Measurements from ENCODE around the gene ACTL9.
"Not testable (repeated sequence)": the region's sequence is repeated elsewhere in the genome, so short reads cannot be mapped to it uniquely, and the experiment has no call there.

ACTL9 gene

GRCh38 chr19:8724276-8724675 is 25.7 kb upstream of the ACTL9 start:
- Histone ChIP-seq H3K9me3 (ENCODE audit: insufficient read depth, low read depth, low read length) (peaks cover 25% of the 10 kb centered on the region), H4K8ac (ENCODE audit: low read depth, low read length) (no peak overlapping the region), H3K36me3 (ENCODE audit: control insufficient read depth in 1 of 2, insufficient read depth in 2 of 2, low read length in 2 of 2) (no peaks in the 10 kb centered on the region), H3K27me3 (ENCODE audit: insufficient read depth, low read length) (no peaks in the 10 kb centered on the region), H4K12ac (ENCODE audit: low read depth, low read length) (no peak overlapping the region), H2BK120ac (ENCODE audit: insufficient read depth, low read length, poor library complexity) (no peak overlapping the region), H3K79me1 (ENCODE audit: low read length) (no peaks in the 10 kb centered on the region), H2AFZ (ENCODE audit: insufficient read depth, low read length, poor library complexity) (no peak overlapping the region), H3K4ac (ENCODE audit: low read depth, low read length) (no peak overlapping the region), H2AK5ac (ENCODE audit: low read length) (no peak overlapping the region), H3K4me3 (ENCODE audit: low read depth, low read length) (no peak overlapping the region), H3K18ac (ENCODE audit: low read length) (no peak overlapping the region), H2BK5ac (ENCODE audit: low read depth, low read length, poor library complexity) (no peak overlapping the region), H3K23ac (ENCODE audit: low read length) (no peak overlapping the region), H2BK12ac (ENCODE audit: low read length) (no peak overlapping the region), H3K14ac (ENCODE audit: low read length) (no peak overlapping the region), H3K4me2 (ENCODE audit: low read length) (no peak overlapping the region), H4K91ac (ENCODE audit: low read depth, low read length) (no peak overlapping the region), H3K4me1 (ENCODE audit: control insufficient read depth in 1 of 2, insufficient read depth in 2 of 2, low read length in 2 of 2) (no peaks in the 10 kb centered on the region), H3K79me2 (ENCODE audit: control insufficient read depth, insufficient read depth, low read length, poor library complexity) (no peaks in the 10 kb centered on the region), H3K9ac (ENCODE audit: low read length) (no peak overlapping the region), H3K27ac (ENCODE audit: low read depth, low read length) (no peak overlapping the region)
- no peak for DNase-seq
- no CpG with 5 or more reads among the region's 3 CpGs for WGBS (ENCODE audit: extremely low coverage, insufficient coverage, insufficient read length)

GRCh38 chr19:8722032-8722431 is 23.4 kb upstream of the ACTL9 start:
- H3K9ac ChIP-seq (ENCODE audit: low read length) = no peak overlapping the region
- H3K9me3 ChIP-seq (ENCODE audit: insufficient read depth, low read depth, low read length) = peaks cover 18% of the 10 kb centered on the region
- H3K27ac ChIP-seq (ENCODE audit: low read depth, low read length) = no peak overlapping the region
- H3K79me1 ChIP-seq (ENCODE audit: low read length) = no peaks in the 10 kb centered on the region
- H3K14ac ChIP-seq (ENCODE audit: low read length) = no peak overlapping the region
- H3K4ac ChIP-seq (ENCODE audit: low read depth, low read length) = no peak overlapping the region
- H3K4me1 ChIP-seq (ENCODE audit: control insufficient read depth in 1 of 2, insufficient read depth in 2 of 2, low read length in 2 of 2) = no peaks in the 10 kb centered on the region
- no peak for DNase-seq
- no peak overlapping the region for H2AK5ac ChIP-seq (ENCODE audit: low read length)
- no peaks in the 10 kb centered on the region for H3K79me2 ChIP-seq (ENCODE audit: control insufficient read depth, insufficient read depth, low read length, poor library complexity)
- no peak overlapping the region for H2BK120ac ChIP-seq (ENCODE audit: insufficient read depth, low read length, poor library complexity)
- no peak overlapping the region for H3K4me3 ChIP-seq (ENCODE audit: low read depth, low read length)
- H4K91ac ChIP-seq (ENCODE audit: low read depth, low read length) = no peak overlapping the region
- H3K27me3 ChIP-seq (ENCODE audit: insufficient read depth, low read length) = no peaks in the 10 kb centered on the region
- H3K4me2 ChIP-seq (ENCODE audit: low read length) = no peak overlapping the region
- no CpG with 5 or more reads among the region's 2 CpGs for WGBS (ENCODE audit: extremely low coverage, insufficient coverage, insufficient read length)
- no peak overlapping the region for H3K23ac ChIP-seq (ENCODE audit: low read length)
- H4K8ac ChIP-seq (ENCODE audit: low read depth, low read length) = no peak overlapping the region
- H2AFZ ChIP-seq (ENCODE audit: insufficient read depth, low read length, poor library complexity) = no peak overlapping the region
- H3K18ac ChIP-seq (ENCODE audit: low read length) = no peak overlapping the region
- no peaks in the 10 kb centered on the region for H3K36me3 ChIP-seq (ENCODE audit: control insufficient read depth in 1 of 2, insufficient read depth in 2 of 2, low read length in 2 of 2)
- no peak overlapping the region for H2BK12ac ChIP-seq (ENCODE audit: low read length)
- no peak overlapping the region for H2BK5ac ChIP-seq (ENCODE audit: low read depth, low read length, poor library complexity)
- no peak overlapping the region for H4K12ac ChIP-seq (ENCODE audit: low read depth, low read length)

GRCh38 chr19:8721334-8721733 is 22.7 kb upstream of the ACTL9 start, which contains the start of gene OR2Z1:
Gene OR2Z1 (plus strand): TSS chr19:8721634. CDS start chr19:8731029, 9,395 bp downstream.
- H4K12ac ChIP-seq (ENCODE audit: low read depth, low read length) = no peak within 1 kb of the TSS
- no peak within 1 kb of the TSS for H4K91ac ChIP-seq (ENCODE audit: low read depth, low read length)
- H3K27ac ChIP-seq (ENCODE audit: low read depth, low read length) = no peak within 1 kb of the TSS
- WGBS (ENCODE audit: extremely low coverage, insufficient coverage, insufficient read length) = no CpG with 5 or more reads among the region's 1 CpG
- H2AK5ac ChIP-seq (ENCODE audit: low read length) = no peak within 1 kb of the TSS
- no peak within 1 kb of the TSS for H2BK5ac ChIP-seq (ENCODE audit: low read depth, low read length, poor library complexity)
- no peaks in the 10 kb centered on the region for H3K79me1 ChIP-seq (ENCODE audit: low read length)
- no peak within 1 kb of the TSS for H3K4me3 ChIP-seq (ENCODE audit: low read depth, low read length)
- H3K79me2 ChIP-seq (ENCODE audit: control insufficient read depth, insufficient read depth, low read length, poor library complexity) = no peaks in the 10 kb centered on the region
- H2BK12ac ChIP-seq (ENCODE audit: low read length) = no peak within 1 kb of the TSS
- no peaks in the 10 kb centered on the region for H3K27me3 ChIP-seq (ENCODE audit: insufficient read depth, low read length)
- DNase-seq = no peak
- H3K36me3 ChIP-seq (ENCODE audit: control insufficient read depth in 1 of 2, insufficient read depth in 2 of 2, low read length in 2 of 2) = no peaks in the 10 kb centered on the region
- no peak within 1 kb of the TSS for H3K9ac ChIP-seq (ENCODE audit: low read length)
- H3K4me2 ChIP-seq (ENCODE audit: low read length) = no peak within 1 kb of the TSS
- H2AFZ ChIP-seq (ENCODE audit: insufficient read depth, low read length, poor library complexity) = no peak within 1 kb of the TSS
- no peak within 1 kb of the TSS for H3K4ac ChIP-seq (ENCODE audit: low read depth, low read length)
- no peak within 1 kb of the TSS for H2BK120ac ChIP-seq (ENCODE audit: insufficient read depth, low read length, poor library complexity)
- H3K23ac ChIP-seq (ENCODE audit: low read length) = no peak within 1 kb of the TSS
- H4K8ac ChIP-seq (ENCODE audit: low read depth, low read length) = no peak within 1 kb of the TSS
- no peak within 1 kb of the TSS for H3K14ac ChIP-seq (ENCODE audit: low read length)
- no peaks in the 10 kb centered on the region for H3K4me1 ChIP-seq (ENCODE audit: control insufficient read depth in 1 of 2, insufficient read depth in 2 of 2, low read length in 2 of 2)
- H3K18ac ChIP-seq (ENCODE audit: low read length) = no peak within 1 kb of the TSS
- H3K9me3 ChIP-seq (ENCODE audit: insufficient read depth, low read depth, low read length) = peaks cover 13% of the 10 kb centered on the region

- H3K4ac ChIP-seq (ENCODE audit: low read depth, low read length); H3K27ac ChIP-seq (ENCODE audit: low read depth, low read length): not testable (repeated sequence)
- no CpG with 5 or more reads among the region's 7 CpGs for WGBS (ENCODE audit: extremely low coverage, insufficient coverage, insufficient read length)
Observed at GRCh38 chr19:8710337-8710736, 11.7 kb upstream of the ACTL9 start.

More at GRCh38 chr19:8710337-8710736, 11.7 kb upstream of the ACTL9 start:
- not testable (repeated sequence) for H2BK5ac ChIP-seq (ENCODE audit: low read depth, low read length, poor library complexity); H2BK120ac ChIP-seq (ENCODE audit: insufficient read depth, low read length, poor library complexity); H4K8ac ChIP-seq (ENCODE audit: low read depth, low read length); H3K9ac ChIP-seq (ENCODE audit: low read length); H3K79me2 ChIP-seq (ENCODE audit: control insufficient read depth, insufficient read depth, low read length, poor library complexity); H3K9me3 ChIP-seq (ENCODE audit: insufficient read depth, low read depth, low read length); H4K12ac ChIP-seq (ENCODE audit: low read depth, low read length); H2AK5ac ChIP-seq (ENCODE audit: low read length); H3K36me3 ChIP-seq (ENCODE audit: control insufficient read depth in 1 of 2, insufficient read depth in 2 of 2, low read length in 2 of 2); H4K91ac ChIP-seq (ENCODE audit: low read depth, low read length); H3K18ac ChIP-seq (ENCODE audit: low read length); H3K4me2 ChIP-seq (ENCODE audit: low read length); H3K4me1 ChIP-seq (ENCODE audit: control insufficient read depth in 1 of 2, insufficient read depth in 2 of 2, low read length in 2 of 2); DNase-seq; H2BK12ac ChIP-seq (ENCODE audit: low read length); H2AFZ ChIP-seq (ENCODE audit: insufficient read depth, low read length, poor library complexity); H3K23ac ChIP-seq (ENCODE audit: low read length); H3K14ac ChIP-seq (ENCODE audit: low read length); H3K27me3 ChIP-seq (ENCODE audit: insufficient read depth, low read length); H3K4me3 ChIP-seq (ENCODE audit: low read depth, low read length); H3K79me1 ChIP-seq (ENCODE audit: low read length)

All from trophoblast cell (in vitro differentiated cells and primary cell).